Adipose tissue (tissue), 3 donors: Measurements from ENCODE around the gene PRTN3. TPM values are rescaled to one million over a fixed set of nuclear protein-coding genes. Genes with fewer than 3 reads are reported as not detected.
A peak's percentile ranks its signal among the peaks of the same experiment; 100 is the strongest.

Source experiments
- H3K27ac ChIP-seq: one replicate; pipeline ENCODE4 v1.5.1; 2013; ENCODE audit warnings: low read depth, low read length
- WGBS, 3 donors: extraction: QIAGEN DNeasy Blood & Tissue Kit; methylation state at CpG; one replicate each; pipeline ENCODE4 v1.1.7; 2013; 5-methylcytosine and 5-hydroxymethylcytosine counted together
- polyA plus RNA-seq, 3 donors: library from polyadenylated mRNA; stranded (reverse); fragments of 200-250 nt; gene quantifications; one replicate each; pipeline ENCODE4 v1.2.3, GENCODE V29; 2013
- donor health status: healthy with polysubstance abuse.
- donor health status: Bipolar disorder and iron deficiency.
- donor health status: healthy.

The PRTN3 gene, protein sequence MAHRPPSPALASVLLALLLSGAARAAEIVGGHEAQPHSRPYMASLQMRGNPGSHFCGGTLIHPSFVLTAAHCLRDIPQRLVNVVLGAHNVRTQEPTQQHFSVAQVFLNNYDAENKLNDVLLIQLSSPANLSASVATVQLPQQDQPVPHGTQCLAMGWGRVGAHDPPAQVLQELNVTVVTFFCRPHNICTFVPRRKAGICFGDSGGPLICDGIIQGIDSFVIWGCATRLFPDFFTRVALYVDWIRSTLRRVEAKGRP
- polyA plus RNA-seq: 1 to 10 TPM in 1 of 3 donors, under 1 TPM in 2; 0.07 to 2.8 (median 0.09) TPM

- 44 to 68% (median 47%) methylated on average over 24 of the region's 24 CpGs for WGBS, 3 donors
These were observed at the start of gene PRTN3 for GRCh38 chr19:840519-841206. Gene PRTN3 (plus strand): TSS chr19:840999. CDS start chr19:841009, 10 bp downstream.

DNA sequence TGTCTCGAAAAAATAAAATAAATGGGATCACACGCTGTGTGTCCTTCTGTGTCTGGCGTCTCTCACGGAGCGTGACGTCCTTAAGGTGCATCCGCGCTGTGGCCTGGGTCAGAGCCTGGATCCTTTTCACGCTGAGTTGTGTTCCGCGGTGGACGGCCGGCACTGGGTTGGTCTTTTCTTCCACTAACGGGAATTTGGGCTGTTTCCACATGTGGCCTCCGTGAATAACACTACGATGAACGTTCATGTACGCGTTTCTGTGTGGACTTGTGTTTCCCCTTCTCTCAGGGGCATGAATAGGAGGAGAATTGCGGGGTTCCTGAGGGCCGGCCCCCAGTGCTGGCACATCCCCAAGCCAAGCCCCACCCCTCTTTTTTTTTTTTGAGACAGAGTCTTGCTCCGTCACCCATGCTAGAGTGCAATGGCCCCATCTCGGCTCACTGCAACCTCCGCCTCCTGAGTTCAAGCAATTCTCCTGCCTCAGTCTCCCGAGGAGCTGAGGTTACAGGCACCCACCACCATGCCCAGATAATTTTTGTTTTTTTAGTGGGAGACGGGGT lies 49.7 kb upstream of the PRTN3 start:
- H3K27ac ChIP-seq: no peak overlapping the region
- WGBS, 3 donors: 67 to 84% (median 75%) methylated on average over 26 of the region's 26 CpGs

More at GRCh38 chr19:840519-841206, at the start of gene PRTN3:
- H3K27ac ChIP-seq: no peak within 1 kb of the TSS

DNA sequence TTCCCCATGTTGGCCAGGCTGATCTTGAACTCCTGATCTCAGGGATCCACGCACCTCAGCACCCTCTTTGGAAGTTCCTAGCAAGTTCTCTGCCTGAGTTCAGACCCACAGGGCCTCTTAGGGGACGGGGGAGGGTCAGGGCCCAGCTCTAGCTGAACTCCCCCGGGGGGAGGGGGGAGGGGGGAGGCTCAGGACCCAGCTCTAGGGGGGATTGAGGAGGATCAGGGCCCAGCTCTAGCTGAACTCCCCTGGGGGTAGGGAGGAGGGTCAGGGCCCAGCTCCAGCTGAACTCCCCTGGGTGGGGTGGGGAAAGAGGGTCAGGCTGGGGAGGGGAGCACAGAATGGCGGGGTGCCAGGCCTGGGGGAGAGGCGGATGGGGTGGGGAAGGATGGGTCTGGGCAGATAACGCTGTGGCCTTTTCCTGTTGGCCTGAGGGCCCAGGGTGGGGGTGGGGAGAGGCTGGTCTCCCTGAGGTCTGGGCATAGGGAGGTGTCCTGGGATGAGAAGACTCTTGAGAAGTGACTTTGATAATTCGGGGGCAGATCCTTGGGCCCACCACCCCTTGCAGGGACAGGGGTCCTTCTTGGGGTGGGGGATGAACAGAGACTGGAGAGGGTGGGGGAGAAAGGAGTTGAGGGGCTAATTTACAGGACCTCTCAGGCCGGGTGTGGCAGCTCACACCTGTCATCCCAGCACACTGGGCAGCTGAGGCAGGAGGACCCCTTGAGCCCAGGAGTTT lies 49.1 kb upstream of the PRTN3 start:
- WGBS, 3 donors: 50 to 64% (median 52%) methylated on average over 6 to 8 of the region's 8 CpGs
- no peak overlapping the region for H3K27ac ChIP-seq

DNA sequence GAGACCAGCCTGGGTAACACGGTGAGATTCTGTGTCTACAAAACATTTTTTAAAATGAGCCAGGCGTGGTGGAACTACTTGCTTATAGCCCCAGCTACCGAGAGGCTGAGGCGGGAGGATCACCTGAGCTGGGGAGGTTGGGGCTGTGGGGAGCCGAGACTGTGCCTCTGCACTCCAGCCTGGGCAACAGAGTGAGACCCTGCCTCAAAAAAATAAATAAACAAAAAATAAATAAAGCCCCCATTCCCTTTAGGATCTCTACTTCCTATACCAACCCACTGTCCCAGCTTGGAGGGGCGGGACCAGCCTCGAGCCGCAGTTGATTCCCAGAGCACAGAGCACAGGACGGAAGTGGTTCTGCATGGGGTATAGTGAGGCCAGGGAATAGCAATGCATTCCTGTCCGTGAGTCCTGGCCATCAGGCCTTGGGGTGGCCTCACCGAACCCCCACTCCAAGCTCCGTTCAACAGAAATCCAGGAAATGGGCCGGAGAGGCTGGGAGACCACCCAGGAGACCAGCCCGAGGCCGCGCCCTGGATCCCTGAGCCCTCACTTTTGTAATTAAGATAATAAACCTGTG lies 48.4 kb upstream of the PRTN3 start:
- H3K27ac ChIP-seq: no peak overlapping the region
- 67 to 72% (median 69%) methylated on average over 16 of the region's 16 CpGs for WGBS, 3 donors

- no peak overlapping the region for H3K27ac ChIP-seq
- 93 to 96% (median 95%) methylated on average over 12 of the region's 12 CpGs for WGBS, 3 donors
These were observed 47.0 kb upstream of the PRTN3 start for GRCh38 chr19:793806-794205.

DNA sequence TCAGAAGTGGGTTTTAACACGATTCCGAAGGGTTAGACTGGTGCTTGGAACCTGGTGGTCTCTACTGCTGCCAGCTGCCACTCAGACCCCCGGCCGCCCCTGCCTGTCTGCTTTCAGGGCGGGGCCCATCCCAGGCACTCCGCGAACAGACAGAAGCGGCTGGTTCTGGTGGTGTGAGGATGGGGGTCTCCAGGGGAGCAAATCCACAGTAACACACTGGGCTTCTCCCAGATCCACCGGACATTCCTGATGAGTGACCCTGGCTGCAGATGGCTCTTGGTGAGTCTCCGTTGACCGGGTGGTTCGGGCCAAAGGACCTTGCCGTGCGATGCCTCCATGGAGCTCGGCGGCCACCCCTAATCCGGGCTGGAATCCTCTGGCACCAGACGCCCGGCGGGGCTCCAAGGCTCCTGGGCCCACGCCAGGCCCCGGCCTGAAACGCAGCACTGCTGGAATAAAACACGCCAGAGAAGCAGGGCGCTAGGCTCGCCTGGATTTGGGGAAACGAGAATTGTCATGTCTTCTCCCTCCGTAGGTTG lies 45.7 kb upstream of the PRTN3 start:
- 74 to 82% (median 77%) methylated on average over 28 of the region's 28 CpGs for WGBS, 3 donors
- no peak overlapping the region for H3K27ac ChIP-seq

DNA sequence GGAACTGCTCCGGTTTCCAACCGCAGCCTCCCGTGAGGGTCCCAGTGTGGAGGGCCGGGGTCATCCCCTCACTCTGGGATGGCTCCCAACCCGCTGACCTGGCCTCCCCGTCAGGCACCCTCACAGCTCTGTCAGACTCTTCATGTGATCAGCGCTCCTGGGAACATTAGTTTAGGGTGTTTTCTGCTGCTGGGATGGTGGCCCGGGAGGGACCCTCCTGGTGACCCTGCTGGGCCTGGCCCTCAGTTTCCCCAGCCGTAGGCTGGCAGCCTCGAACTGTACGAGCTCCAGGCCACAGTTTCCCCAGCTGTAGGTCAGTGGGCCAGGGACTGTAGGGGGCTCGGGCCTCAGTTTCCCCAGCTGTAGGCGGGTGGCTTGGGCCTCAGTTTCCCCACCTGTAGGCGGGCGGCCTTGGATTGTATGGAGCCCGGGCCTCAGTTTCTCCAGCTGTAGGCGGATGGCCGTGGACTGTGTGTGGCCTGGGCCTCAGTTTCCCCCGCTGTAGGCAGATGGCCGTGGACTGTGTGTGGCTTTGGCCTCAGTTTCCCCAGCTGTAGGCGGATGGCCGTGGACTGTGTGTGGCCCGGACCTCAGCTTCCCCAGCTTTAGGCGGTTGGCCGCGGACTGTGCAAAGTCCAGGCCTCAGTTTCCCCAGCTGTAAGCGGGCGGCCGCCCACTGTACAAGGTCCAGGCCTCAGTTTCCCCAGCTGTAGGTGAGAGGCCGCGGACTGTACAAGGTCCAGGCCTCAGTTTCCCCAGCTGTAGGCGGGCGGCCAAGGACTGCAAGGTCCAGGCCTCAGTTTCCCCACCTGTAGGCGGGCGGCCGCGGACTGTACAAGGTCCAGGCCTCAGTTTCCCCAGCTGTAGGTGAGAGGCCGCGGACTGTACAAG lies 44.9 kb upstream of the PRTN3 start:
- WGBS, 3 donors: 75 to 82% (median 78%) methylated on average over 36 to 39 of the region's 39 CpGs
- no peak overlapping the region for H3K27ac ChIP-seq

DNA sequence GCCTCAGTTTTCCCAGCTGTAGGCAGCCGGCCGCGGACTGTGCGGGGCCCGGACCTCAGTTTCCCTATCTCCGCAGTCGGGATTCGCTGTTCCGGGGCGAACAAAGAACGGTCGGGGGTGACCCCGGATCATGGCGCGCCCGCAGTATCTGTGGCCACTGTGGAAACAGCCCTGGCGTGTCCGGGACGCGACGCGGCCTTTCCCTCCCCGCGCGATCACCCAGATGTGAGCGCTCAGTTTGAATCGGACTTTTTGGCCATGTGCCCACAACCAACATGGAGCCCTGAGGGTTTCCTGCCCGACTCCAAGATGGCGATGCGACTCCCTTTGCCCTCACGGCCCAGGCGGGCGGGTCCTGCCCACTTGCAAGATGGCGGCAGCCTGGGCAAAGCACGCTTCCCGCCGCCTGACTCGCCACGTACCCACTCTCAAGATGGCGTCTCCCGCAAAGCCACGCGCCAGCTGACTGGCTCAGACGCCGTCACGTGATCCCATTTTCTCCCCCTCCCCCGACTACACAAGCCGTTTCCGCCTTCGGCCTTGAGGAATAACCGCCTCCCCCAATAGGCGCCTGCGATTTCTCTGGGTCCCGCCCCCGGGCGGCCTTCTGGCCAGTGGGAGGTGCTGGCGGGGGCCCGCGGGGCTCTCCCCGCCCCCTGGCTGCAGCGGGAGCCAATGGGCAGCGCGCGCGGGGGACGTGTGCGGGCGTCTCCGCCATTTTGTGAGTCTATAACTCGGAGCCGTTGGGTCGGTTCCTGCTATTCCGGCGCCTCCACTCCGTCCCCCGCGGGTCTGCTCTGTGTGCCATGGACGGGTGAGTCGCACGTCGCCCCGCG lies 43.9 kb upstream of the PRTN3 start, which contains the start of gene PTBP1:
Gene PTBP1, plus strand, starts transcription at position 761 of the 836 bp plus-strand sequence. Its CDS starts 46 bp downstream, at position 807.
- WGBS, 3 donors: 0 to 1% (median 1%) methylated on average over 73 to 83 of the region's 83 CpGs
- H3K27ac ChIP-seq: peak within 1 kb of the TSS; percentile 90

GRCh38 chr19:797528-798414 lies 43.0 kb upstream of the PRTN3 start:
- WGBS, 3 donors: 0 to 1% (median 0%) methylated on average over 72 to 128 of the region's 129 CpGs
- H3K27ac ChIP-seq: peak overlapping the region; percentile 90

DNA sequence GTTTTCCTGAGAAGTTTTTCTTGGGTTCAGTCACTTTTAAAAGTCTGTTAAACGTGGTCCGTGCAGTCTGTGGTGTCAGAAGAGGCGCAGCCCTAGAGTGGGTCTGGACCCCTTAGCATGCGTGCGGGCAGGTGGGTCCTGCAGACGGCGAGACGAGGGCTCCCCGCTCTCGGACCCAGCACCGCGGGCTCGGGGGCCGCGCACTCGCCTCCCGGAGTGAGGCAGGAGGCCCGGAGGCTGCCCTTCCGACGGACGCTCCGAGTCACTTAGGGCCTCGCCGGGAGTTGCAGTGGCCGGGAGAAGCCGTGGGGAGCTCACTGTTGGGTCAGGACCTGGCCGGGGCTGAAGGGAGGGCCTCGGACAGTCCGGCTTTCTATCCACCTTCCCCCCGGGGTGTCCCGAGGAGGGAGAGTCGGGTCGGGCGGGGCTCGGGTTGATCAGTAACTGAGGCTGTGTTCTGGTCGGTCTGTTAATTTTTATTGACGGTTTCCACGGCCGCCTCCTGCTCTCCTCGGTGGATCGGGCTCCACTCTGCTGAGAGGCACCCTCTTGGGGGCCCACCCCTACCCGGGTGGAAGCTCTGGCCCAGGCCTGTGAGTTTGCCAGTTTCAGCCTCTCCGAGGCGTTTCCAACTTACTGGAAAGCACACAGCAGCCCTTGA lies 42.3 kb upstream of the PRTN3 start:
- H3K27ac ChIP-seq: no peak overlapping the region
- 0 to 2% (median 1%) methylated on average over 42 to 44 of the region's 44 CpGs for WGBS, 3 donors

DNA sequence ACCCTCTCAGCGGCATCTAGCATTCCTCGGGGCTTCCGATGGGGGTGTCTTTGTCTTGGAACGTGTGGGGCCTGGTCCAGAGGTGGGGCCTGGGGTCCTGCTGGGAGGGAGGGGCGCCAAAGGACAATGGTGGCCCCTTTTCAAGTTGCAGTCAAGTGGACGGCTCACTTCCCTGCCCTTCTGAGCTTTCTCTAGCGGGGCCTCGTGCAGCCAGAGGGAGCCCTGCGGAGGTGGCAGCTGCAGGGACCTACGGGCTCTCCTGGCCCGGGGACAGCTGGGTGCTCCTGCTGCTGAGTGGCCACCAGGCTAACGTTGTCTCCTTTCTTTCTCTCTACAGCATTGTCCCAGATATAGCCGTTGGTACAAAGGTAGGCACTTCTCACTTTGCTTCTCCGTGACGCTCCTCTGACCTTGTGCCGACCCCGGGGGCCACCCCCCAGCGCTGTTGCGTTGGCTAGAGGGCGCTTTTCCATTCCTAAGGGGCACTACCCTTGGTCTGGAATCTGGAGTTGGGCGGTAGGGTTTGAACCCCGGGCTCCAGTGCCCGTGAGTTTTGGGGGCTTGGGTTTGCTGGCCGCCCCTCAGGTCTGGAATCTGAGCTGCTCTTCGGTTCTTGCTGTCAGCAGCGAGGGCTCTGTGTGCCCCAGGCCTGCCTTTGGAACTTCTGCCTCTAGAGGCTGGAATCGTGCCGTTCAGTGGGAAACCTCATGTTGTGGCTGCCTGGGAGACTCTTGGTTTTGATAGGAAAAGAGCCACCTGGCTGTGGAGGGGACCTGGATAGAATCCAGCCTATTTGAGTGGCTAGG lies 41.5 kb upstream of the PRTN3 start:
- WGBS, 3 donors: 8 to 13% (median 11%) methylated on average over 28 of the region's 28 CpGs
- no peak overlapping the region for H3K27ac ChIP-seq

DNA sequence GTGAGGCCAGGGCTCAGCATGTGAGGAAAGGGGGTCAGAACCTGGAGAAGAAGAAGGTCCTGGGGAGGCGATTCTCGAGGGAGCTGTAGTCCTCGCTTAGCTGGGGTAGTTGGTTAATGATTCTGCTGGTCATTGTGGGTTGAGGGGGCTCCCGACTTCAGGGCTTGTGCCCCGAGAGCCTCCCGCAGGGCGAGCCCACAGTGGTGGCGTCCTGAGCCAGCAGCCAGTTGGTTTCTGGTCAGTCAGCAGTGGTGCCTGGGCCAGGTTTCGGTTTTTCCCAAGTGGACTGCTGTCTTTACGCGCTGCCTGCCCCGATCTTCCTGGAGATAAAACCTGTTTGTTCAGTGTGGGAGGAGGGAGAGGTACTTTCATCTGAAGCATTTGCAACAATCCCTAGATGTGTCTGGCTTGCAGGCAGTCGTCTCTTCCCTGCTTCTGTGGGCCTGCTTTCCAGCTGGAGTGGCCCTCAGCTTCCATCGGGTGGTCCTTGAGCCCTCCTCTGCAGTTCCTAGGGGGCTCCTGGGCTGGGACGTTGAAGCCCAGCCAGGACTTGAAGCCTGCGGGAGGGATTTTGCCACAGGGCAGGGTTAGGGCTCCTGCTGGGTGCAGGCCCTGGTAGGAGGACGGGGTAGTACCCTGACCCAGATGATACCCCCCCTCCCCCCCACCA lies 40.3 kb upstream of the PRTN3 start:
- H3K27ac ChIP-seq: no peak overlapping the region
- 20 to 38% (median 33%) methylated on average over 17 of the region's 17 CpGs for WGBS, 3 donors

DNA sequence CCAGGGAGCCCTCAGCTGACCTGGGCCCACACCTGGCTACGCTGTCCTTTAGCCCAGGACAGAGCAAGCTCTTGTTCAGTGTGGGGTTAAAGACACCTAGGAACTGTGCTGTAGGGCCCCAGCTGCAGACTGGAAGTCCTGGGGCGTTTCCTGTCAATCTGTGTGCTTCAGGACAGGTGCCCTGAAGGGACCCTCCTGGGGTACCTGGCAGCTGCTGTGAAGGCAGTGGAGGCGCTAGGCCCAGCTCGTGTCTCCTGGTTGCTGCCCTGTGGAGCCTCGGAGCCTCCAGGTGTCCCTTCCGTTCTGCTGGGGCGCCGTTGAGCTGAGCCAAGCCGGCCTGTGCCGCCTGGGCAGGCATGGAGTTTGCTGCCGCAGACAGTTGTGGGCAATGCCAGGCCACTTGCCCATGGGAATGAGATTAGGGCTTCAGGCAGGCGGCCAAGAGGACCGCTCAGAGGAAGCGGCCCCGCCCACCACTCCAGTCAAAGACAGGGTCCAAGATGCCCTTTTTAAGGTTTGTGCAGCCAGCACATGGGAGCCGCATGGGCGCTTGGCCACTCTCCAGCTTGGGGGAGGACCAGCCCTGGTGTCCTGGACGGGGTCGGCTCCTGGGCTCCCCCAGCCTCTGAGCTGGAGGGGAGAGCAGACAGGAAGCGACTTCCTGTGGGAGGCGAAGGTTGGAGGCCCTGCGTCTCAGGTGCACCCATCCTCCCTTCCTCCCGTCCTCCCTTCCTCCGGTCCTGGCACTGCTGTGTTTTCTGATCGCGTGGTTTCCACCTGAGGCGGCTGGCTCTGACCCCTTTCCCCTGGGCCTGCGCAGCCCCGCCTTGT lies 39.6 kb upstream of the PRTN3 start:
- 23 to 38% (median 27%) methylated on average over 29 of the region's 29 CpGs for WGBS, 3 donors
- H3K27ac ChIP-seq: no peak overlapping the region
